OCI-LY3 (cell line): ENCODE results near the gene AGBL4.
A peak's percentile ranks its signal among the peaks of the same experiment; 100 is the strongest.

Experiments
- H2AFZ ChIP-seq: fragments of 200-600, 300-600 bp; shearing (Covaris generic); 2 replicates; pipeline ENCODE4 v1.6.0; 2014; ENCODE audit warnings: antibody characterized with exemption, low read depth, low read length
- H3K27ac ChIP-seq: fragments of 200-600, 300-600 bp; sonication (generic); 2 replicates; pipeline ENCODE4 v1.5.1; 2014; ENCODE audit warnings: mild to moderate bottlenecking, low read length, moderate library complexity, mixed read lengths
- H3K27me3 ChIP-seq: fragments of 200-600, 300-600 bp; sonication (generic); 2 replicates; pipeline ENCODE4 v1.6.1; 2014; ENCODE audit warnings: low read depth, low read length, mixed read lengths
- H3K36me3 ChIP-seq: fragments of 200-600, 300-600 bp; sonication (generic); replicated peaks from 2 replicates; pipeline ENCODE3; 2014; ENCODE audit warnings: low read depth, low read length, mixed read lengths
- H3K4me1 ChIP-seq: fragments of 300-600, 200-600 bp; sonication (generic); 2 replicates; pipeline ENCODE4 v1.6.1; 2014; ENCODE audit warnings: low read length, mixed read lengths
- H3K4me2 ChIP-seq: fragments of 200-600, 300-600 bp; sonication (generic); 2 replicates; pipeline ENCODE4 v1.6.1; 2014; ENCODE audit warnings: low read length, mixed read lengths
- H3K4me3 ChIP-seq: fragments of 300-600, 200-600 bp; sonication (generic); 2 replicates; pipeline ENCODE4 v1.5.1; 2014; ENCODE audit warnings: antibody characterized with exemption, mild to moderate bottlenecking, low read length, moderate library complexity
- H3K79me2 ChIP-seq: fragments of 300-600, 200-600 bp; shearing (Covaris generic); 2 replicates; pipeline ENCODE4 v1.6.1; 2014; ENCODE audit warnings: mild to moderate bottlenecking, low read length, mixed read lengths
- H3K9ac ChIP-seq: fragments of 300-600, 200-600 bp; shearing (Covaris generic); 2 replicates; pipeline ENCODE4 v1.6.0; 2014; ENCODE audit warnings: mild to moderate bottlenecking, low read length, moderate library complexity
- H3K9me3 ChIP-seq: fragments of 200-600, 300-600 bp; shearing (Covaris generic); 2 replicates; pipeline ENCODE4 v1.6.1; 2014; ENCODE audit warnings: low read length, mixed read lengths; ENCODE audit not compliant: insufficient read depth
- H4K20me1 ChIP-seq: fragments of 200-600, 300-600 bp; sonication (generic); 2 replicates; pipeline ENCODE4 v1.6.1; 2016; ENCODE audit warnings: low read length, mixed read lengths; ENCODE audit not compliant: insufficient read depth
- EZH2phosphoT487 ChIP-seq: fragments of 200-600 bp; shearing (Covaris generic); IDR thresholded peaks from 2 replicates; pipeline ENCODE4 v1.6.1; 2018; ENCODE audit warnings: antibody characterized with exemption, mixed run types, low read depth
- TF ChIP-seq, protein P1 (sequence below): fragments of 200-600, 300-600 bp; sonication (generic); IDR thresholded peaks from 2 replicates; pipeline ENCODE4 v1.5.1; 2014; ENCODE audit warnings: antibody characterized with exemption, low read length, low read depth

AGBL4 gene

DNA sequence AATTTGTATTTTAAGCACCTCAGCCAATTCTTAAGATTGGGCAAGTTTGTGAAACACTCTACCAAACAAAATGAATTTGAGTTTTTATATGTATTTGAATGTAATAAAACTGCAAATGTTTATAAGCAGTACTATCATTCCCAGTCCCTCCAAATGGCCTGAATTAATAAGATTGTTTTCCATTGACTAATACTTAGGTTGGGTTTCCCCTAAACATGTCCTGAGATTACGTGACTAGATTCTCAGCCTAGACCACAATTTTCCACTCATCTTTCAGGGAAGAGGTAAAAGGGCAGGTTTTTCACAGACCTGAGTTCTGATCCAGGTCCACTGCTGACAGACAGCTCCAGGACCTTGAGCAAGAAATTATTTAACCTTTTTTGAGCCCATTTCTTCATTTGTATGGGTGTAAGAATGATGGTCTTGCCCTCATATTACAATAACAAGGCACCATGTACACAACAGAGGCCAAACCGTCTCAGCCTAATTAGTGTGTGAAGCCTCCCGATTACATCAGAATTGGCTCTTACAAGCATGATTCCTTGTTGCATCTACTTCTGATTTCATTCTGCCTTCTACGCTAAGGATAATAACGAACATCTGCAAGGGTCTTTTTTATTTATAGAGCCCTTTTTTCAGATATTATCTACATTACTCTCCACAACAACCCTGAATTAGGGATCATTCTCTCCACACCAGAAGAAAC, 1298.3 kb downstream of the AGBL4 start:
- Histone ChIP-seq H3K36me3 (peaks cover 20% of the 10 kb centered on the region), H3K9me3 (no peaks in the 10 kb centered on the region), H3K4me1 (peaks cover 26% of the 10 kb centered on the region), H3K27ac (no peak overlapping the region), H4K20me1 (peaks cover 7% of the 10 kb centered on the region; the same call in 1 of the 2 replicates), H3K4me3 (no peak overlapping the region), H3K4me2 (no peak overlapping the region), H3K9ac (no peak overlapping the region), H3K27me3 (no peaks in the 10 kb centered on the region), H2AFZ (no peak overlapping the region), H3K79me2 (peaks cover 9% of the 10 kb centered on the region)
- TF ChIP-seq, protein P1, sequence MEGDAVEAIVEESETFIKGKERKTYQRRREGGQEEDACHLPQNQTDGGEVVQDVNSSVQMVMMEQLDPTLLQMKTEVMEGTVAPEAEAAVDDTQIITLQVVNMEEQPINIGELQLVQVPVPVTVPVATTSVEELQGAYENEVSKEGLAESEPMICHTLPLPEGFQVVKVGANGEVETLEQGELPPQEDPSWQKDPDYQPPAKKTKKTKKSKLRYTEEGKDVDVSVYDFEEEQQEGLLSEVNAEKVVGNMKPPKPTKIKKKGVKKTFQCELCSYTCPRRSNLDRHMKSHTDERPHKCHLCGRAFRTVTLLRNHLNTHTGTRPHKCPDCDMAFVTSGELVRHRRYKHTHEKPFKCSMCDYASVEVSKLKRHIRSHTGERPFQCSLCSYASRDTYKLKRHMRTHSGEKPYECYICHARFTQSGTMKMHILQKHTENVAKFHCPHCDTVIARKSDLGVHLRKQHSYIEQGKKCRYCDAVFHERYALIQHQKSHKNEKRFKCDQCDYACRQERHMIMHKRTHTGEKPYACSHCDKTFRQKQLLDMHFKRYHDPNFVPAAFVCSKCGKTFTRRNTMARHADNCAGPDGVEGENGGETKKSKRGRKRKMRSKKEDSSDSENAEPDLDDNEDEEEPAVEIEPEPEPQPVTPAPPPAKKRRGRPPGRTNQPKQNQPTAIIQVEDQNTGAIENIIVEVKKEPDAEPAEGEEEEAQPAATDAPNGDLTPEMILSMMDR = no peak
- no peak for TF ChIP-seq EZH2phosphoT487

DNA sequence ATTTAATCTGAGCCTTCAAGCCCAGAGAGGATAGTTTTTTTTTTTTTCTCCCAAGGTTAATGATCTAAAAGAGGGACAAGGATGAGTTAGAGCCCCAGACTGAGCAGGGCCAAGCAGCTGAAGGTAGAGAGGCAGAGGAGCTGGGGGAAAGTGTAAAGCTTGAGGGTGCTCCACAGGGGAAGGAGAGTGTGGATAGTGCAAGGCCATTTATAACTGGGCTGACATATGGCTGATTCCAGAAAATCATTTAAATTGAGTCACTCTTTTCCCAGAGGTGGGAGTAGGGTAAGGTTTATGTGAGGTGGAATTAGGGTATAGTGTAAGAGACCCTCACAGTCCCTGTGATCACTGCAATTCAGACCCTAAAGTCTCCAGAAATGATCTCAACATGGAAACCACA, 1302.8 kb downstream of the AGBL4 start:
- no peak overlapping the region for H3K4me3 ChIP-seq
- no peak for TF ChIP-seq EZH2phosphoT487
- TF ChIP-seq, protein P1 = no peak
- no peaks in the 10 kb centered on the region for H4K20me1 ChIP-seq
- peaks cover 7% of the 10 kb centered on the region; the same call in 1 of the 2 replicates for H3K4me1 ChIP-seq
- no peaks in the 10 kb centered on the region for H3K27me3 ChIP-seq
- H2AFZ ChIP-seq = no peak overlapping the region
- no peak overlapping the region for H3K4me2 ChIP-seq
- no peaks in the 10 kb centered on the region for H3K9me3 ChIP-seq
- H3K36me3 ChIP-seq = no peaks in the 10 kb centered on the region
- no peak overlapping the region for H3K9ac ChIP-seq
- H3K27ac ChIP-seq = no peak overlapping the region
- H3K79me2 ChIP-seq = no peaks in the 10 kb centered on the region

DNA sequence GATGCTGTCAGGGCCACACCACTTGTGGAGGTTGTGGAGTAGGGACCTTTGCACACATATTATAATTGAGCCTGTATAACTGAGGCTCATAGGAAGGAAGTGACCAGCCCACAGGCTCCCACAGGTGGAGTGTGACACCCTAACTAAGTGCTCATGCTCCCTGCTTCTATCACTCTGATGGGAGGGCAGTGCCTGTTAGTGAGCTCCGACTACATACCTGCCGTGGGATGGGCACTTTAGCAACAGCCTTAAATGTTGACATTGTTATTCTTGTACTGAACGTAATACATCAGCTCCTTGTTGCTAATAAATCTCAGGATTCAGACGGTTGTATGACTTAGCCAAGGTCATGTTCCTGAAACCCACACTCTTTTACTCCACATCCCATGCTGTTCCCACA, 1305.0 kb downstream of the AGBL4 start:
- Histone ChIP-seq H3K9me3 (no peaks in the 10 kb centered on the region), H3K4me2 (no peak overlapping the region), H3K4me1 (no peaks in the 10 kb centered on the region), H2AFZ (no peak overlapping the region), H4K20me1 (no peaks in the 10 kb centered on the region), H3K9ac (no peak overlapping the region), H3K4me3 (no peak overlapping the region), H3K27ac (no peak overlapping the region), H3K79me2 (no peaks in the 10 kb centered on the region), H3K27me3 (no peaks in the 10 kb centered on the region), H3K36me3 (no peaks in the 10 kb centered on the region)
- TF ChIP-seq EZH2phosphoT487 = no peak
- TF ChIP-seq, protein P1 = no peak

DNA sequence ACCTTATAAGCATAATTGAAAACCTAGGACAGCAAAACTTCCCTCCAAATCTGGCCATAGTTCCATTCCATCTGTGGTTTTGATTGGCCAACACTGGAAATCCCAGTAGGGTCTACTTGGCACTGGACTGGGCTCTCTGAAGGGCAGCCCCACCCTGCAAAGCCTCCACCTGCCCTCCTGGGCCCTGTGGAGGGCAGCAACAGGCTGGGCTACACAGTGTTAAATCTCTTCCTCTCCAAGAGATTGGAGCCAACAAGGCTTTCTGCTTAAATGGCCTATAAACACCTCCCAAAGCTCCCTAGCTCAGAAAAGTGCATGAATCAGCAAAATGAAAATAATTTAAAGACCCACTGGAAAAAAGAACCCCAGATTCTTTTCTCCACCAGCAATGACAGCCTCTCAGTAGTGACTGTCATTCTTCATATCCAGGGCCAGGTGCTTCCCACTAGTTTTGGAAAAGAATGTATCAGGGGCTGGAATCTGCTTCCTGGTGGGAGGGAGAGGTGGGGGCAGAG, 1305.6 kb downstream of the AGBL4 start:
- TF ChIP-seq EZH2phosphoT487 = no peak
- TF ChIP-seq, protein P1 = peak; percentile 33
- Histone ChIP-seq H3K9ac (no peak overlapping the region), H4K20me1 (no peaks in the 10 kb centered on the region), H3K4me2 (no peak overlapping the region), H2AFZ (no peak overlapping the region), H3K4me3 (no peak overlapping the region), H3K4me1 (no peaks in the 10 kb centered on the region), H3K9me3 (no peaks in the 10 kb centered on the region), H3K27ac (no peak overlapping the region), H3K27me3 (no peaks in the 10 kb centered on the region), H3K79me2 (no peaks in the 10 kb centered on the region), H3K36me3 (no peaks in the 10 kb centered on the region)
